HG03521 (cell line): ENCODE measurements around the gene IDI1.
"Not testable (repeated sequence)": the region's sequence is repeated elsewhere in the genome, so short reads cannot be mapped to it uniquely, and the experiment has no call there.

ENCODE experiments used
- ATAC-seq: cut with Tn5 transposase; IDR thresholded peaks from one replicate; pipeline ENCODE4 v1.9.1; 2021; ENCODE audit warnings: mild to moderate bottlenecking, moderate library complexity; ENCODE audit not compliant: unreplicated experiment

The IDI1 gene

DNA sequence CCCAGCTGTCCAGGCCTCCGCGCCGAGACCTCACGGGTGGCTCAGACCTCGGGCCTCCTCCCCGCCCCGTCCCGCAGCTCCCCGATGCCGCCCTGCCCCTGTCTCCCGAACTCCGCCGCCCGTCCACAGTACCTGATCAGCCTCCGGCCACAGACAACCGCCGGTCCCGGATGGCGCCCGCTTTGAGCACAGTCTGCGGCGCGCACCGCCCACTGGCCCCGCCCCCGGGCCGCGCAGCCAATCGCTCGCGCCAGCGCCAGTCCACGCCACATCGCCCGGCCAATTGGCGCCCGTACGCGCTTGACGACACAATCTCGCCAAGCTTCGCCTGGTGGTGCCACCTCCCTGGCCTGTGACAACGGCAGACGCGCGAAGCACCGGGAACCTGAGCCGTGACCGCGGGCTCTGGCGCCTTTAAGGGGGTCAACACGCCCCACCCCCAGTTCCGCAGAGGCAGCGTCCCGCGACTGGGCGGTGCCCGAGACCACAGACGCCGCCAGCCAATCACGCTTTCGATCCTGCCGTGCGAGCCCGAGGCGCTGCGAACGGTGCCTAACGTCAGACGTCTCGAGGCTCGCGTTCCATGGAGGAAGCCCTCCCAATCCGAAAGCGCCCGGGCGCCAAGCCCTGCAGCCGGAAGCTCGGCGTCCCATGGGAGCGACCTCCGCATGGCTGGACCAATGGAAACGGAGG, at the start of gene IDI1:
IDI1 (minus strand) TSS at position 388 of the 693 bp plus-strand sequence; CDS start at position 272, 116 bp downstream.
- ATAC-seq: peak; percentile 76

GRCh38 chr10:1097436-1097835, 48.5 kb upstream of the IDI1 start:
- no peak for ATAC-seq

DNA sequence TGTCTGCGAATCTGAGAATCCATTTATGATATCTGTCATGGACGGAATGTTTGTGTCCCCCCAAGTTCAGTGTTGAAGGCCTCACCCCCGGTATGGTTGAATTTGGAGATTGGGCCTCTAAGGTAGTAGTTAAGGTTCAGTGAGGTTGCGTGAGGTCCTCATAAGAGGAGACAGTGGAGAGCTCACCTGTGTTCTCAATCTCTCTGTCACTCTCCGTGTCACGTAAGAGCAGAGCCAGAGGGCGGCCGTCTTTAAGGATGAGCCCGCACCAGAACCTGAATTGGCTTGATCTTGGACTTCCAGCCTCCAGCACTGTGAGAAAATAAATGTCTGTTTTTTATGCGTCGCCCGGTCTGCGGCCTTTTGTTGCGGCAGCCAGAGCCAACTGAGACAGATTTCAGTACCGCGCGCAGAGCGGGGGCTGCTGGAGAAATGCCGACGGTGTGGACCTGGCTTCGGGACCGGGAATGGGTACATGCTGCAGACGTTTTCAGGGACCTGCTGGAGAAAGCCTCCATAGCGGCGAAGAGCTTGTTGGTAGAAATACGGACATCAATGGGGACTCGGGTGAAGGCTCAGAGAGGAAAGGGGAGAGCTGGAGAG, 47.5 kb upstream of the IDI1 start:
- ATAC-seq: no peak

- no peak for ATAC-seq
Measured at GRCh38 chr10:1095498-1095897, 46.6 kb upstream of the IDI1 start.

DNA sequence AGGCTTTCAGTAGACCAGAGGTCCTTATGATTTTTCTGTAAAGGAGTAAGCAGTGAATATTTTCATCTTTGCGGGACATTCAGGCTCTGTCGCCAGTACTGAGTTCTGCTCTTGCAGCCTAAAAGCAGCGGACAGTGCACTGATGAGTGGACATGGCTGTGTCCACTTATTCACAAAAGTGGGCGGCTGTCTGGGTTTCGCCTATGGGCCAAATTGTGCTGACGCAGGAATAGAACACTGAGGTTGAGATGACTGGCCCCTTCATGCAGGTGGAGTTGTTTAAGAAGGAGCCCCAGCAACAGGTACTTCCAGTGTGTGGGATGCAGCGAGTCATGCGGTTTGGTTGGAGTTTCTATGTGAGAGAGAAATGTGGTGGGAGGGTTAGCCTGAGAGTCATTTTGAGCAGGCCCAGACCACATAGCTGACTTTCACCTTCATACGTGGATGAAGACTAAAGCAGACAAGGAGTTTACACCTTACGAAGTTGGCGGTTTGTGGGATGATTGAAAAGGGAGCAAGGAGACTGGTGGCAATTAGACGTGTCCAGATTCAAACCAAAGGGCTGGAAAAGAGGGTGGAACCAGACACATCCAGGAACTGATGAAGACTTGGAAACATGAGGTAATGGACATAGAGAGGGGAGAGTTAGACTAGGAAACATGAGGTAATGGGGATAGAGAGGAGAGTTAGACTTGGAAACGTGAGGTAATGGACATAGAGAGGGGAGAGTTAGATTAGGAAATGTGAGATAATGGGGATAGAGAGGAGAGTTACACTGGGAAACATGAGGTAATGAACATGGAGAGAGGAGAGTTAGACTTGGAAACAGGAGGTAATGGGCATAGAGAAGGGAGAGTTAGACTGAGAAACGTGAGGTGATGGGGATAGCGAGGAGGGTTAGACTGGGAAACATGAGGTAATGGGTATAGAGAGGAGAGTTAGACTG, 45.5 kb upstream of the IDI1 start:
- ATAC-seq: peak; percentile 81

- ATAC-seq: no peak
Measured at GRCh38 chr10:1093696-1094095, 44.8 kb upstream of the IDI1 start.

DNA sequence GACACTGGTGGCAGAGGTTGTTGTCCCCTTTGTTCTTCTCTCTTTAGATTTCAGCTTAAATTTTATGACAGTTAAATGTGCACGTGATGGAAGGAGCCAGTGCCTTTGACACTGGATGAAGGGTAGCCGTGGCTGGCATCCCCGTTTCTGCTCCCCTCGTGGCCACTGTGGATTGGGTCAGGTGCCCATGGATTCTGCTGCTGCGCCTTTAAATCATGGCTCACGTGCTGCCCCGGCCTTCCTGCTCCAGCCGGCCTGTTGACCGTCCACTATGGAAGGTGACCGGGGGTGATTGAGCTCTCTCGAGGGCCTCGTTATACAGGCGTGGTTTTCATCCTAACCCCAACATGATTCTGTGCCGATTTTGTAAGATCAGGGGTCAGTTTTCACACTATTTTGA, 41.8 kb upstream of the IDI1 start:
- ATAC-seq: no peak

DNA sequence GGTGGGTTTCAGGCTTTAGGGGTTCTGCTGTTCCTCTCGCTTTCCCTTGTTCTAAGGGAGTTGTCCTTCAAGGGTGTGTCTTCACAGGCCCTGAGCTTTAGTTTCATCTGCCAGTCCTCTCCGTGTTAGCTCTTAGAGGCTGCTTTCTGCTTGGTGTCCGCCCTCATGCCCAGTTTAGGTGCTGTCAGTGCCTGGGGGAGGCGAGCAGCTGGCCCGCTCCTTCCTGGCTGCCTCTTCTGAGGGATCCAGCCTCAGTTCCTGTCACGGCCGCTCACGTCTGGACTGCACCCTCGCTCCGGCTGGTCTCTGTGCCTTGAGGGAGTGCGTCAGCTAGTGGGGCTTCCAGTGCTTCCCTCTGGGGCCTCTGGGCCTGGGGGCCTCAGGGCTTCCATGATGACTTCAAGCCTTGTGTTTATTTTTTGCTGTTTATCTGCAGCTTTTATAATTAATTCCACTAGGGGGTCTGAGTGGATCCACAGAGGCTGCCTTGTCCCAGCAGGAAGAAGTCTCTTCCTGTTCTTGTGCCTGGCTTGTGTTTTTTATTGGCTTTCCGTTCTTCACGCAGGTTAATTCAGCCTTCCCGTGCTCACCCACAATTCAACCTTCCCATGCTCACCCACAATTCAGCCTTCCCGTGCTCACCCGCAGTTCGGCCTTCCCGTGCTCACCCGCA, 40.2 kb upstream of the IDI1 start:
- ATAC-seq: no peak

DNA sequence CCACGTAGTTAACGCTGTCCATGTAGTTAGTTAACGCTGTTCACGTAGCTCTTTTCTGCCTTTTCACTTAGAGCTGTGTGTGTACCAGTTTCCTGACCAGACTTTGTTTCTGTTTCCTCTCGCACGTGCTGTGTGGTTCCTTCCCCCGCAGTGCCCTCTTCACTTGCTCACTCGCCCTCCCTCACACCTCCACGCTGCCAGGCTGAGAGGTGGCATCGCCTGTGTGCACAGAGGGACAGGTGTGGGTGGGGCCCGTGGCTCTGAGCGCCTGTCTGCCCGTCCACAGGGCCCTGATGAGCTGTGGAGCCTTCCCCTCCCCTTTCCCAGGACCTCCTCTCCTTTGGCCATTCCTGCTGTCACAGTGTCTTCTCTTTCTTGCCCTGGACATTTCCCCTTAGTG, 37.9 kb upstream of the IDI1 start:
- no peak for ATAC-seq

- no peak for ATAC-seq
Measured at GRCh38 chr10:1085258-1085657, 36.3 kb upstream of the IDI1 start.

- no peak for ATAC-seq
Measured at GRCh38 chr10:1084011-1084950, 35.4 kb upstream of the IDI1 start.

- no peak for ATAC-seq
Measured at GRCh38 chr10:1083581-1083980, 34.7 kb upstream of the IDI1 start.

GRCh38 chr10:1078668-1079067, 29.7 kb upstream of the IDI1 start:
- no peak for ATAC-seq

DNA sequence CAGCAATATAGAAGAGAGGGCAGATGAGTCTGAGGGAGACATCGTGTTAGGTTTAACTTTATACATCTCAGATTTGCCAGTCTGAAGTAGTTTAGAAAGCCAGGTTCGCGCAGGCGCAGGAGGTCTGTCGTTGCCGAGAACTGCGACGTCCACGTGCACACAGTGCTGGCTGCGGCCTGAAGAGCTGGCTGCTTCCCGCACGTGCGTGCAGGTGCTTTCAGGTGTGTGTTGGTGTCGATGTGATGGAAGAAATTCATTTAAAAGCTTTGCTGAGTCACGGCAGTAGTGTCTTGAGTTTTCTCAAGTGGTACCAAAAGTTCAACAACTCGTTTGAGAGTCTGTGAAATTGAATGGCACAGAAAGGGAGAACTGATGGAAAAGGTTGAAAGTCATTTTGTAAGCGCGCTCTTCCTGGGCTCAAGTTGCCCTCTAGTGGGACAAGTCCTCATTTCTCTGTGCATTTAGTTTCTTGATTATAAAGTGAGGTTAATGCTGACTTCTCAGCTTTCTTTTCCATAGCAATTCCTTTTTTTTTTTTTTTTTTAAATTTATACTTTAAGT, 25.9 kb upstream of the IDI1 start:
- ATAC-seq: no peak

DNA sequence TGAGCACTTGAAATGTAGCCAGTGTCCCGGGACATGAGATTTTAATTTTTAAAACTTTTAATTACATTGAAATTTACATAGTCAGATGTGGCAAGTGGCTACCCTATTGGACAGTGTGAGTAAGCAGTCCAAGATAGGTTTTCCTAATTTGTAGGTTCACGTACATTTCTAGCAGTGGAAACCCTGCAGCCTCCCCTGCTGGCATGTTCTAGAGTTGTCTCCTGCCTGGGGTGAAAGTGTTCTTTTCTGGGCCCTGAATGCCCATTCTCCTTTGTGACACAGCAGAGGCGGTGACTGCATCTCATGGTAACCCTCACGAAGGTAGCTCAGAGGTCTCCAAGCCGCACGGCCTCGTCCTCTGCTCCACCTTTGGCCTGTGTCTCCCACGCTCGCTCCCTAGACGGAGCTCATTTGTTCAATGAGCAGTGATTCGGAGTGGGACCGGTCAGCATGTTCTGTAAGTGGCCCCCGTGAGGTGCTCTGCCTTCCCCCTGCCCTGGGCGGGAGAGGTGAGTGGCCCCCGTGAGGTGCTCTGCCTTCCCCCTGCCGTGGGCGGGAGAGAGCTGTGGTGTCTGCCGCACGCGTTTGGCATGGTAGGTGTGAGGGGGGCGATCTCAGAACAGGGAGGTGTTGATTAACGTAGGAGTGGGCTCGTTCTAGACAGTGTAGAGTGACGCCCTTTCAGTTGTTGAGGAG, 25.3 kb upstream of the IDI1 start:
- no peak for ATAC-seq

GRCh38 chr10:1070919-1071318, 22.0 kb upstream of the IDI1 start:
- no peak for ATAC-seq

DNA sequence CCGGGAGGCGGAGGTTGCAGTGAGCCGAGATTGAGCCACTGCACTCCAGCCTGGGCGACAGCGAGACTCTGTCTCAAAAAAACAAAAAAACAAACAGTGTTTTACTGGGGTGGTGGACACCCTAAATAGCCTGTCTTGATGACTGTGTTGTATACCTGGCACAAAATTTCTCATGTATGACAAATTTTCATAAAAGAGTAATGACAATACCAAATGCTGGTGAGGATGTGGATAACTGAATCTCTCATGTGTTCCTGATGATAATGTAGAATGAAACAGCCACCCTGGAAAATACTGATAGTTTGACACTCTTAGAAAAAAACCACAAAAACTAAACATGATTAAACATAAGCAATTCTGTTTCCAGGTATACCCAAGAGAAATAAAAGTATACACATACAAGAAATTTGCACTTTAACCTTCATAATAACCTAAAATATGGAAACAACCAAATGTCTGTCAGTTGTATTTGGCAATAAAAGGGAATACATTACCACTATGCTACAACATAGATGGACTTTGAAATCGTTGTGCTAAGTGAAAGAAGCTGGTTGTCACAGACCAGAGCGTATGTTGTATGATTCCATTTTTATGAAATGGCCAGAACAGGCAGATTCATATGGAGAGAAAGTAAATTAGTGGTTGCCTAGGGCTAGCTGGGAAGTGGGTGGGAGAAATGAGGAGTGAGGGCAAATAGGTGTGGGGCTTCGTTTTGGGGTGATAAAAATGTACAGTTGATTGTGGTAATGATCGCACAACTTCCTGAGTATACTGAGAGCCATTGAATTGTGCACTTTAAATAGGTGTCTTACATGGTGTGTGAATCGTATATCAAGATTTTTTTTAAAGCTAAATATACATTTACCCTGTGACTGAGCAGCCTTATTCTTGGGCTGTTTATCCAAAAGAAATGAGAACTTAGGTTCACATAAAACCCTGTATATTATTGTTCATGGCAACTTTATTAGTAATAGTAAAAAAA, 19.8 kb upstream of the IDI1 start:
- ATAC-seq: no peak

DNA sequence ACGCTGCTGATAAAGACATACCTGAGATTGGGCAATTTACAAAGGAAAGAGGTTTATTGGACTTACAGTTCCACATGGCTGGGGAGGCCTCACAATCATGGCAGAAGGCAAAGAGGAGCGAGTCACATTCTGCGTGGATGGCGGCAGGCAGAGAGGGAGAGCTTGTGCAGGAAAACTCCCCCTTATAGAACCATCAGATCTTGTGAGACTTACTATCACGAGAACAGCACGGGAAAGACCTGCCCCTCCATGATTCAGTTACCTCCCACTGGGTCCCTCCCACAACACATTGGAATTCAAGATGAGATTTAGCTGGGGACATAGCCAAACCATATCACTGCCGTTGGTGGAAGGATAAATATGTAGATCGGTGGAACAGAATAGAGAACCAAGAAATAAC, 17.8 kb upstream of the IDI1 start:
- ATAC-seq: not testable (repeated sequence)
